GM13976 (cell line): ENCODE data around the gene BACH2.

ENCODE experiments used
- DNase-seq: peaks from one replicate; pipeline ENCODE4 v3.0.0; 2012; ENCODE audit warnings: low spot score
- in situ Hi-C: fragments of 300-500 bp; cut with MboI; formaldehyde crosslinking; loops from one replicate; pipeline ENCODE4 v1.12.0; 2022; ENCODE audit warnings: low sequenced_read_pairs, mixed read lengths, inconsistent platforms; ENCODE audit not compliant: unreplicated experiment
- TF ChIP-seq, protein P1 (sequence below): IDR thresholded peaks from 2 replicates; pipeline ENCODE4 v1.5.1; 2012; ENCODE audit warnings: borderline replicate concordance, mild to moderate bottlenecking; ENCODE audit not compliant: insufficient read depth; ENCODE audit errors: extremely low read depth, missing control alignments, control extremely low read depth

The BACH2 gene

DNA sequence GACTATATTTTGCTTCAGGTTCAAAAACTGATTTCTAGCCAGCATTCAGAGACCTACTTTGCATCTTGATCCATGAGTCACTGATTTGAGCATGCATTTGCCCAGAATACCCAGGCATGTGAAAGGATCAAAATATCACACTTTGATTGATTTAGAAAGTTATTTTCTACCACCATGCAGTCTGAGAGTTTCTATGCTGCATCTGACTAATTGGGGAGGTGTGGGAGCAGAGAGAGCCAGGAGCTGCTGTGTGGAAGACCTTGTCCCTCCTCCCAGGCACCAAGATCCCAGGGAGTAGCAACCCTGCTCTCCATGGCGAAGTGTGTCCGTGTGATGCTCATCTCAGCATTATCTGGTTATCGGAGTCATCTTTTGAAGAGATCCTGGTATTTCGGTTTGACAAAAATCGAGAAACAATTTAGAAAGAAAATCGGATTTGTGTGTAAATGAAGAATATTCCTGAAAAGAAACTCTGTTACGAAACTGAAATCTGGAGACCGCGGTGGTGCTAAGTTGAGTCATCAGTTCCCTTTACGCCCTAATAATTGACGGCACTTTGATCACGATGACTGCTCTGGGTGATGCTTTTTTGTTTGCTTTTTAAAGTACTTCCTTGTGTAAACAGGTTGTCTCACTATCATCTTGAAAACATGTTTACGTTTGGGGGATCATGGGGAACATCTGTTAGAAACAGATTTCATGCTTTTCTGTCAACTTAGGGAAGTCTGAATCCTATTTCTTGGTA lies 193.4 kb downstream of the BACH2 start:
- DNase-seq = no peak
- in situ Hi-C loops = no loop called here
- TF ChIP-seq, protein P1, sequence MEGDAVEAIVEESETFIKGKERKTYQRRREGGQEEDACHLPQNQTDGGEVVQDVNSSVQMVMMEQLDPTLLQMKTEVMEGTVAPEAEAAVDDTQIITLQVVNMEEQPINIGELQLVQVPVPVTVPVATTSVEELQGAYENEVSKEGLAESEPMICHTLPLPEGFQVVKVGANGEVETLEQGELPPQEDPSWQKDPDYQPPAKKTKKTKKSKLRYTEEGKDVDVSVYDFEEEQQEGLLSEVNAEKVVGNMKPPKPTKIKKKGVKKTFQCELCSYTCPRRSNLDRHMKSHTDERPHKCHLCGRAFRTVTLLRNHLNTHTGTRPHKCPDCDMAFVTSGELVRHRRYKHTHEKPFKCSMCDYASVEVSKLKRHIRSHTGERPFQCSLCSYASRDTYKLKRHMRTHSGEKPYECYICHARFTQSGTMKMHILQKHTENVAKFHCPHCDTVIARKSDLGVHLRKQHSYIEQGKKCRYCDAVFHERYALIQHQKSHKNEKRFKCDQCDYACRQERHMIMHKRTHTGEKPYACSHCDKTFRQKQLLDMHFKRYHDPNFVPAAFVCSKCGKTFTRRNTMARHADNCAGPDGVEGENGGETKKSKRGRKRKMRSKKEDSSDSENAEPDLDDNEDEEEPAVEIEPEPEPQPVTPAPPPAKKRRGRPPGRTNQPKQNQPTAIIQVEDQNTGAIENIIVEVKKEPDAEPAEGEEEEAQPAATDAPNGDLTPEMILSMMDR = no peak

- in situ Hi-C loops = no loop called here
- TF ChIP-seq, protein P1 = no peak
- no peak for DNase-seq
These were observed 195.2 kb downstream of the BACH2 start for GRCh38 chr6:90101403-90101802.

DNA sequence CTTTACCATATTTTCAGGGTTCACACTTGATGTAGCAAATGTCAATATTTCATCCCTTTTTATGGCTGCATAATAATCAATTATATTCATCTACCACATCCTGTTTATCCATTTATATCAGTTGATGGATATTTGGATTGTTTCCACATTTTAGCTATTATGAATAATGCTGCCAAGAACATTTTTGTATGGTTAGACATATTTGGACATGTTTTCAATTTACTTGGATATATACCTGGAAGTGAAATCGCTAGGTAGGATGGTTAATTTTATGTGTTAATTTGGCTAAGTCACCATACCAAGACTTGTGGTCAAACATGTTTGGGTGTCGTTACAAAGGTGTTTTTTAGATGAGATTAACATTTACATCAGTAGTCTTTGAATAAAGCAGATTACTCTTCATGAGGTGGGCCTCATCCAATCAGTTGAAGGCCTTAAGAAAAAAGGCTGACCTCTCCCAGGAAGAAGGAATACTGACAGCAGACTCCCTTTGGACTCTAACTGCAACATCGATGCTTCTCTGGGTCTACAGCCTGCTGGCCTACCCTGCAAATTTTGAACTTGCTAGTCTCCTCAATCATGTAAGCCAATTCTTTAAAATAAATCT lies 196.5 kb downstream of the BACH2 start:
- TF ChIP-seq, protein P1 = no peak
- DNase-seq = no peak
- in situ Hi-C loops = no loop called here

GRCh38 chr6:90098627-90099026 lies 198.0 kb downstream of the BACH2 start:
- in situ Hi-C loops = no loop called here
- TF ChIP-seq, protein P1 = no peak
- no peak for DNase-seq

- in situ Hi-C loops = no loop called here
- DNase-seq = no peak
These were observed 198.6 kb downstream of the BACH2 start for GRCh38 chr6:90098001-90098531.

DNA sequence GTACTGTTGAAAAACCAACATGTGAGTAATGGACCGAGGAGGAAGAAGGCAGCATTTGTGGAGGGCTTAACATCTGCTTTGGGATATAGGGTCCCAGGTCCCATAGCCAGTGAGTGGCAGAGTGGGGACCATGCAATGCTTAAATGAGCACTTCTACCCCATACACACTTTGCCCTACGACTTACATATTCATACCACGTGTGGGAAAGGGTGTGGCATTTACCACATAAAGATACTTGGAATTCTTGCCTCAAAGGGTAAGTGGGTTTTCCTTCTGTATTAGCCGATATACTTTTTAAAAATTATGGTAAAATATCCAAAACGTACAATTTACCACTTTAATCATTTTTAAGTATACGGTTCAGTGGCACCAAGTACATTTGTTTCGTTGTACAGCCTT lies 199.3 kb downstream of the BACH2 start:
- in situ Hi-C loops = no loop called here
- TF ChIP-seq, protein P1 = no peak
- no peak for DNase-seq

More at GRCh38 chr6:90098001-90098531, 198.6 kb downstream of the BACH2 start:
- TF ChIP-seq, protein P1 = no peak

DNA sequence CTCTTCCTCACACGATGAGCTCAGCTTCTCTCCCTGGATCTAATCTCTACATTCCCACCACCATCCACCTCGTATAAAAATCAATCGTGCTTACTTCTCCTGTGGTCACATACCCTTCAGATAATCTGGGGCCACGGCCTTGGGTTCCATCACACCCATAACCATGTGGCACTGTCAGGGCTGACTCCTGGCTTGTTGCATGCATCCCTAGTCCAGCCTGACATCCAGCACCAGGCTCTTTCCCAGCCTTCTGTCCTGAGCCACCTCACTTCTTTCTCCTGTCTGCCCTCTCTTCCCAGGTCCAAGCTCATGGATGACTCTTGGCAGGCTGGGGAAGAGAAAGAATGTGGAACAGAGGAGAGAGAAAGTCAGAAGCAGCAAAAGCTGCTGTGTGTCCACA lies 199.8 kb downstream of the BACH2 start:
- TF ChIP-seq, protein P1 = no peak
- in situ Hi-C loops = no loop called here
- no peak for DNase-seq
